Stimulated activated CD8-positive, alpha-beta memory T cell treated with anti-CD3 and anti-CD28 coated beads, Interleukin-4, amount 100 ng/mL, for 24 hours (primary cell): ENCODE results near the gene VRTN.
"Not testable (repeated sequence)": the region's sequence is repeated elsewhere in the genome, so short reads cannot be mapped to it uniquely, and the experiment has no call there.

ENCODE experiments used
- DNase-seq: peaks from one replicate; pipeline ENCODE4 v3.0.0-alpha.2; 2020; ENCODE audit warnings: low read depth

The VRTN gene

GRCh38 chr14:74348735-74349463, 628 bp downstream of the VRTN start:
- no peak for DNase-seq

GRCh38 chr14:74349757-74350156, 1.5 kb downstream of the VRTN start:
- DNase-seq: no peak

GRCh38 chr14:74350211-74350927, 2.1 kb downstream of the VRTN start:
- no peak for DNase-seq

GRCh38 chr14:74350928-74351323, 2.7 kb downstream of the VRTN start:
- DNase-seq: no peak

- no peak for DNase-seq
Observed at GRCh38 chr14:74356892-74357575, 8.8 kb downstream of the VRTN start.

GRCh38 chr14:74357585-74357984, 9.3 kb downstream of the VRTN start:
- DNase-seq: no peak

- DNase-seq: no peak
Observed at GRCh38 chr14:74358176-74358829, 10.0 kb downstream of the VRTN start.

GRCh38 chr14:74360163-74360562, 11.9 kb downstream of the VRTN start:
- DNase-seq: no peak

- DNase-seq: peak; percentile 44
Observed at GRCh38 chr14:74362361-74362915, 14.2 kb downstream of the VRTN start.

GRCh38 chr14:74364271-74364880, 16.1 kb downstream of the VRTN start:
- DNase-seq: no peak

- DNase-seq: no peak
Observed at GRCh38 chr14:74368026-74368425, 19.8 kb downstream of the VRTN start.

- no peak for DNase-seq
Observed at GRCh38 chr14:74368441-74368840, 20.2 kb downstream of the VRTN start.

- DNase-seq: no peak
Observed at GRCh38 chr14:74377976-74378690, 29.9 kb downstream of the VRTN start.

- no peak for DNase-seq
Observed at GRCh38 chr14:74380172-74380571, 31.9 kb downstream of the VRTN start.

GRCh38 chr14:74380845-74381244, 32.6 kb downstream of the VRTN start:
- no peak for DNase-seq

GRCh38 chr14:74381571-74381970, 33.3 kb downstream of the VRTN start:
- DNase-seq: not testable (repeated sequence)

- no peak for DNase-seq
Observed at GRCh38 chr14:74382231-74382630, 34.0 kb downstream of the VRTN start.

- no peak for DNase-seq
Observed at GRCh38 chr14:74389980-74390379, 41.7 kb downstream of the VRTN start.

GRCh38 chr14:74390505-74390904, 42.2 kb downstream of the VRTN start:
- not testable (repeated sequence) for DNase-seq

- DNase-seq: no peak
Observed at GRCh38 chr14:74391479-74391878, 43.2 kb downstream of the VRTN start.
